Erythroblast (primary cell): Measurements from ENCODE around the gene FGD5.

Experiments
- GATA1 ChIP-seq: IDR thresholded peaks from 2 replicates; pipeline ENCODE4 v1.6.1; 2011; ENCODE audit warnings: low read depth, mild to moderate bottlenecking, control low read depth, low read length, moderate library complexity
- POLR2A ChIP-seq: IDR thresholded peaks from 2 replicates; pipeline ENCODE4 v1.6.1; 2011; ENCODE audit warnings: mild to moderate bottlenecking, low read length

GRCh38 chr3:14846226-14846880 lies 27.6 kb downstream of the FGD5 start:
- TF ChIP-seq POLR2A (no peak), GATA1 (no peak)
